DMS153 treated with DMSO at 0.1 percent for 48 hours (cell line): ENCODE data around the gene TMEM215.

ENCODE experiments used
- DNase-seq: peaks from one replicate; lab custom pipeline; 2025; ENCODE audit not compliant: unreplicated experiment; lab: John Stamatoyannopoulos, UW

Gene TMEM215

DNA sequence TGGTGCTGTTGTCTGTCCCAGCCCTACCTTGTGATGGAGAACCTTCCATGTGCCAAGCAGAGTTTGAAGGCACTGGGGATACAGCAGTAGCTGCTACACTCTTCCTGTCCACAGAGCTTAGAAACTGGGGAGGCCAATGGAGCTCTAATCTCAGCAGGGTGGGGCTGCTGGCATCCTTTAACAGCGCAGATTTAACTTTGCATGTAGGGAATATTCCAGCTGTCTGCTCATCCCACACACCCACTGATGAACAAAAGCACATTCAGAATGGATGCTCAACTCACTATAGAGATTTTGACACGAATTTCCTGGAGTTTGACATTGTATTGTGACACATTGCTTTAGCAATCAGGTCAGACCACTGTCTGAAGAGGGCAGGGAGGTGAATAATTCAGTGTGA lies 49.0 kb downstream of the TMEM215 start:
- DNase-seq, result no peak
